Neural progenitor cell (in vitro differentiated cells): Measurements from ENCODE around the gene KCTD10.

Experiments
- EZH2 ChIP-seq: fragments of 200-600 bp; sonication (generic); IDR thresholded peaks from 2 replicates; pipeline ENCODE4 v1.6.1; 2017; ENCODE audit warnings: antibody characterized with exemption, mild to moderate bottlenecking, moderate library complexity
- TF ChIP-seq, protein P1 (sequence below): fragments of 200-600 bp; sonication (generic); IDR thresholded peaks from 2 replicates; pipeline ENCODE4 v1.5.1; 2017; ENCODE audit warnings: antibody characterized with exemption, mild to moderate bottlenecking

DNA sequence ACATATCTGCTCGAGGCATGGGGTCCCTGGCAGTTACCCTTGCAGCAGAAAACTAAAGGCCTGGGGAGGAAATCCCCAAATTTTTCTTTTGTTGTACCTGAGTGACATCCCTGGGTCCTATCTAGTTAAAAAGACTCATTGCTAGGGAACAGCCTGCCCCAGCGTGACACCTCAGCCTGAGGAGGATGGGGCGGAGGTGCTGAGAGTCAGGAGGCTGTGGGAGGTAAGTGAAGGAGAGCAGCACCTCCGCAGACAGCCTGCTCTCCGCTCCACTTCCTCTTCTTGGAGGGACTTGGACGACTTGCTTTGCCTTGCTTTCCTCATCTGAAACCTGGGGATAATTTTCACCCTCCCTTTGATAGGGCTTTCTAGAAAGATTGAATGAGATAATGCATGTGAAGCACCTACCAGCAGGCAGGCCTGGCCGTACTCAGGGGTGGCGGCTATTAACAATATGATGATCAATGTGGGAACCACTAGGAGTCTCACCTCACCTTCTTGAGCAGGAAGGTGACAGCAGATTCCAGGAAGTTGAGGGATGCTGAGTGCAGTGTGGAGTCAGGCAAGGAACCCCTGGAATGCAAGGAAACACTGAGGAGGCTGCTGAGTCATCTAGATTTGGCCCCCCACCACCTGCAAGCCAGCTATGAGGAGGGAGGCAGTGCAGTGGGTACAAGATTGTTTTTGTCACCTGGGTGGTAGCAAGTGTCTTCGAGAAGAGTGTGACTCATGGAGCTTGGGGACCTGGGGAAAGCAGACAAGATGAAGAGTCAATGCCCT, 23.5 kb upstream of the KCTD10 start:
- TF ChIP-seq, protein P1, sequence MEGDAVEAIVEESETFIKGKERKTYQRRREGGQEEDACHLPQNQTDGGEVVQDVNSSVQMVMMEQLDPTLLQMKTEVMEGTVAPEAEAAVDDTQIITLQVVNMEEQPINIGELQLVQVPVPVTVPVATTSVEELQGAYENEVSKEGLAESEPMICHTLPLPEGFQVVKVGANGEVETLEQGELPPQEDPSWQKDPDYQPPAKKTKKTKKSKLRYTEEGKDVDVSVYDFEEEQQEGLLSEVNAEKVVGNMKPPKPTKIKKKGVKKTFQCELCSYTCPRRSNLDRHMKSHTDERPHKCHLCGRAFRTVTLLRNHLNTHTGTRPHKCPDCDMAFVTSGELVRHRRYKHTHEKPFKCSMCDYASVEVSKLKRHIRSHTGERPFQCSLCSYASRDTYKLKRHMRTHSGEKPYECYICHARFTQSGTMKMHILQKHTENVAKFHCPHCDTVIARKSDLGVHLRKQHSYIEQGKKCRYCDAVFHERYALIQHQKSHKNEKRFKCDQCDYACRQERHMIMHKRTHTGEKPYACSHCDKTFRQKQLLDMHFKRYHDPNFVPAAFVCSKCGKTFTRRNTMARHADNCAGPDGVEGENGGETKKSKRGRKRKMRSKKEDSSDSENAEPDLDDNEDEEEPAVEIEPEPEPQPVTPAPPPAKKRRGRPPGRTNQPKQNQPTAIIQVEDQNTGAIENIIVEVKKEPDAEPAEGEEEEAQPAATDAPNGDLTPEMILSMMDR = no peak
- TF ChIP-seq EZH2 = no peak
